ENCODE results near the gene EPHB2.
"Not testable (repeated sequence)": the region's sequence is repeated elsewhere in the genome, so short reads cannot be mapped to it uniquely, and the experiment has no call there.

The EPHB2 gene

GRCh38 chr1:22819361-22819760 lies 108.7 kb downstream of the EPHB2 start:
- DNase-seq (ENCODE audit: low spot score): no peak

- DNase-seq (ENCODE audit: low spot score): no peak
Observed at GRCh38 chr1:22821027-22821426, 110.4 kb downstream of the EPHB2 start.

GRCh38 chr1:22822371-22822770 lies 111.7 kb downstream of the EPHB2 start:
- DNase-seq (ENCODE audit: low spot score): no peak

GRCh38 chr1:22824466-22824865 lies 113.8 kb downstream of the EPHB2 start:
- DNase-seq (ENCODE audit: low spot score): no peak

- no peak for DNase-seq (ENCODE audit: low spot score)
Observed at GRCh38 chr1:22824975-22825374, 114.3 kb downstream of the EPHB2 start.

- DNase-seq (ENCODE audit: low spot score): no peak
Observed at GRCh38 chr1:22825486-22826189, 115.0 kb downstream of the EPHB2 start.

- DNase-seq (ENCODE audit: low spot score): no peak
Observed at GRCh38 chr1:22826604-22827580, 116.3 kb downstream of the EPHB2 start.

GRCh38 chr1:22827666-22828483 lies 117.2 kb downstream of the EPHB2 start:
- no peak for DNase-seq (ENCODE audit: low spot score)

GRCh38 chr1:22828484-22829308 lies 118.1 kb downstream of the EPHB2 start:
- DNase-seq (ENCODE audit: low spot score): peak; percentile 30

- DNase-seq (ENCODE audit: low spot score): no peak
Observed at GRCh38 chr1:22829309-22829989, 118.8 kb downstream of the EPHB2 start.

GRCh38 chr1:22830041-22830566 lies 119.5 kb downstream of the EPHB2 start:
- DNase-seq (ENCODE audit: low spot score): no peak

- no peak for DNase-seq (ENCODE audit: low spot score)
Observed at GRCh38 chr1:22830757-22831340, 120.2 kb downstream of the EPHB2 start.

GRCh38 chr1:22831729-22832413 lies 121.2 kb downstream of the EPHB2 start:
- no peak for DNase-seq (ENCODE audit: low spot score)

GRCh38 chr1:22832414-22832786 lies 121.8 kb downstream of the EPHB2 start:
- DNase-seq (ENCODE audit: low spot score): no peak

- no peak for DNase-seq (ENCODE audit: low spot score)
Observed at GRCh38 chr1:22833699-22834098, 123.1 kb downstream of the EPHB2 start.

- not testable (repeated sequence) for DNase-seq (ENCODE audit: low spot score)
Observed at GRCh38 chr1:22834420-22834819, 123.8 kb downstream of the EPHB2 start.

GRCh38 chr1:22835636-22836319 lies 125.1 kb downstream of the EPHB2 start:
- DNase-seq (ENCODE audit: low spot score): no peak

GRCh38 chr1:22836850-22837249 lies 126.2 kb downstream of the EPHB2 start:
- no peak for DNase-seq (ENCODE audit: low spot score)

- no peak for DNase-seq (ENCODE audit: low spot score)
Observed at GRCh38 chr1:22837332-22837731, 126.7 kb downstream of the EPHB2 start.
